Measurements from ENCODE around the gene RAD21L1.

RAD21L1 gene

GRCh38 chr20:1301031-1301529 is 75.2 kb downstream of the RAD21L1 start:
- Histone ChIP-seq H3K27ac (ENCODE audit: low read depth, low read length) (no peak overlapping the region), H3K4me2 (ENCODE audit: low read length) (no peak overlapping the region)
- TF ChIP-seq CTCF (IDR thresholded peaks at IDR 0.05; ENCODE audit: low read depth, low read length, poor library complexity, severe bottlenecking) = no peak

GRCh38 chr20:1302685-1303541 is 77.1 kb downstream of the RAD21L1 start:
- Histone ChIP-seq H3K4me3 (ENCODE audit: low read length) (no peak overlapping the region), H3K9me2 (replicated peaks; ENCODE audit: control insufficient read depth, low read length) (no peaks in the 10 kb centered on the region), H3K27ac (ENCODE audit: low read depth, low read length) (no peak overlapping the region), H3K36me3 (ENCODE audit: control insufficient read depth, low read length) (no peaks in the 10 kb centered on the region), H3K4me1 (ENCODE audit: control insufficient read depth, low read length) (no peaks in the 10 kb centered on the region), H3F3A (ENCODE audit: control insufficient read depth, insufficient read depth) (peaks cover 2% of the 10 kb centered on the region; the same call in 1 of the 2 replicates), H3K9me3 (ENCODE audit: control insufficient read depth, insufficient read depth, low read length) (no peaks in the 10 kb centered on the region), H3K4me2 (ENCODE audit: low read length) (no peak overlapping the region), H4K20me1 (ENCODE audit: control insufficient read depth, insufficient read depth, low read depth, low read length) (no peaks in the 10 kb centered on the region), H3K27me3 (ENCODE audit: control insufficient read depth, low read length) (no peaks in the 10 kb centered on the region), H3K79me2 (ENCODE audit: control insufficient read depth, low read length) (no peaks in the 10 kb centered on the region)
- TF ChIP-seq EZH2phosphoT487 (IDR thresholded peaks at IDR 0.05; ENCODE audit: borderline replicate concordance, low read length) (no peak), CTCF (IDR thresholded peaks at IDR 0.05; ENCODE audit: low read depth, low read length, poor library complexity, severe bottlenecking) (no peak)

More at GRCh38 chr20:1301031-1301529, 75.2 kb downstream of the RAD21L1 start:
- Histone ChIP-seq H3K9me3 (ENCODE audit: control insufficient read depth, insufficient read depth, low read length) (no peaks in the 10 kb centered on the region), H3K9me2 (replicated peaks; ENCODE audit: control insufficient read depth, low read length) (no peaks in the 10 kb centered on the region), H4K20me1 (ENCODE audit: control insufficient read depth, insufficient read depth, low read depth, low read length) (no peaks in the 10 kb centered on the region), H3K36me3 (ENCODE audit: control insufficient read depth, low read length) (no peaks in the 10 kb centered on the region), H3K4me3 (ENCODE audit: low read length) (no peak overlapping the region), H3K27me3 (ENCODE audit: control insufficient read depth, low read length) (no peaks in the 10 kb centered on the region), H3F3A (ENCODE audit: control insufficient read depth, insufficient read depth) (peaks cover 2% of the 10 kb centered on the region; the same call in 1 of the 2 replicates), H3K79me2 (ENCODE audit: control insufficient read depth, low read length) (no peaks in the 10 kb centered on the region), H3K4me1 (ENCODE audit: control insufficient read depth, low read length) (no peaks in the 10 kb centered on the region)

GRCh38 chr20:1304710-1305515 is 79.1 kb downstream of the RAD21L1 start:
- TF ChIP-seq EZH2phosphoT487 (IDR thresholded peaks at IDR 0.05; ENCODE audit: borderline replicate concordance, low read length) (no peak), CTCF (IDR thresholded peaks at IDR 0.05; ENCODE audit: low read depth, low read length, poor library complexity, severe bottlenecking) (no peak)
- Histone ChIP-seq H3K9me3 (ENCODE audit: control insufficient read depth, insufficient read depth, low read length) (no peaks in the 10 kb centered on the region), H3K4me3 (ENCODE audit: low read length) (no peak overlapping the region), H3K79me2 (ENCODE audit: control insufficient read depth, low read length) (no peaks in the 10 kb centered on the region), H3K27ac (ENCODE audit: low read depth, low read length) (no peak overlapping the region), H3K27me3 (ENCODE audit: control insufficient read depth, low read length) (no peaks in the 10 kb centered on the region), H3F3A (ENCODE audit: control insufficient read depth, insufficient read depth) (peaks cover 2% of the 10 kb centered on the region; the same call in 1 of the 2 replicates), H3K36me3 (ENCODE audit: control insufficient read depth, low read length) (no peaks in the 10 kb centered on the region), H3K4me2 (ENCODE audit: low read length) (no peak overlapping the region), H3K4me1 (ENCODE audit: control insufficient read depth, low read length) (no peaks in the 10 kb centered on the region), H3K9me2 (replicated peaks; ENCODE audit: control insufficient read depth, low read length) (no peaks in the 10 kb centered on the region), H4K20me1 (ENCODE audit: control insufficient read depth, insufficient read depth, low read depth, low read length) (no peaks in the 10 kb centered on the region)

Data from DOHH2 (cell line).